SKM-1 treated with dmso at 0.1 percent for 144 hours (cell line): ENCODE data around the gene ZSCAN26.

Experiments
- DNase-seq: peaks from one replicate; lab custom pipeline; 2025; ENCODE audit not compliant: unreplicated experiment; lab: John Stamatoyannopoulos, UW

The ZSCAN26 gene

DNA sequence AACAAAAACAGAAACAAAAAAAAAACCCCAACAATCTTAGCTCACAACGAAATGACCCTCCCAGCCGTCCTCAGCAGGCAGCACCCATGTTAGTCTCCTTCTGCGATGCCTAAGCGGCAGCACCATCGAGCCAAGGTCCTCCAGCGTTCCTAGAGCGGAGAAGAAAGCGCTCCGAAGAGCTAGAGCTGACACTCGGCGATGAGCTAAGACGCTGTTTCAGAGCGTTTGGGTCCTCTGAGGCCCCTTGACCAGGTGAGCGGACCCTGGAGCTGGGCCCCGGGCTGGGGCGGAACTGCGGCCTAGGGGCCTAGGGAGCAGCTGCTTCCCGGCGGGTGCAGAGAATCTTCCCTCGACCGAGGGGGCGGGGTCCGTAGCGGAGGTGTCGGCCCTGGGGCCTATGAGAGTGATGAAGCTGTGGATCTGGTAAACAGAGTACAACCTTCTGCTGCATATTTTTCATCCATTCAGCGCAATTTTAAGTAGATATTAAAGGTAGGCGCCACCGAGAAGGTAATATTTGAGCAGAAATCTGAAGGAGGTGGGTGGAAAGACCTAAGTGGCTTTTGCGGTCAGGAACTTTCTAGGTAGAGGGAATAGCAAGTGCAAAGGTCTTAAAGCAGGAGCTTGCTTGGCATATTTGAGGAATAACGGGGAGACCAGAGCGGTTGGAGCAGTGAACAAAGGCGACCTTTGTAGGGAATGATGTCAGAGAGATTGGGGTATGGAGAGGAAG lies at the start of gene ZSCAN26:
ZSCAN26 (plus strand) TSS at position 182 of the 733 bp plus-strand sequence. CDS start 4,777 bp downstream, outside the sequence.
- peak; percentile 73 for DNase-seq

DNA sequence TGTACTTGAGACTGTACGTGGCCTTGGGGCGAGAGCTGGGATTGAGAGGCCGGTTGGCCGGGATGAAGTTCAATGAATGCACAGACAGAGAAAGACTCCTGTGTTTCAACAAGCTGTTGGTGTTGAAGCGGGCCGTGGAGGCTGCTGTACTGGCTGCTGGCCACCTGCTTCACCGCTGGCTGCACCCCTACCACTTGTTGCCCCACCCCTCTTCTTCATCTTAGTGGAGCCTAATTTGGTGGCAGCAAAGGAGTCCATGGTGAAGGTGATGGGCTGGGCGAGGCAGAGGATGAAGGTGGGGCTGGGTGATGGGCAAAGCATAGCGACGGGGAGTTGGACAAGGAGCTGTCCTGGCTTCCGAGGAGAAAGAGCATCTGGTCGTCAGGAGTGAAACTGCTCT lies 49.1 kb upstream of the ZSCAN26 start:
- DNase-seq, result no peak

DNA sequence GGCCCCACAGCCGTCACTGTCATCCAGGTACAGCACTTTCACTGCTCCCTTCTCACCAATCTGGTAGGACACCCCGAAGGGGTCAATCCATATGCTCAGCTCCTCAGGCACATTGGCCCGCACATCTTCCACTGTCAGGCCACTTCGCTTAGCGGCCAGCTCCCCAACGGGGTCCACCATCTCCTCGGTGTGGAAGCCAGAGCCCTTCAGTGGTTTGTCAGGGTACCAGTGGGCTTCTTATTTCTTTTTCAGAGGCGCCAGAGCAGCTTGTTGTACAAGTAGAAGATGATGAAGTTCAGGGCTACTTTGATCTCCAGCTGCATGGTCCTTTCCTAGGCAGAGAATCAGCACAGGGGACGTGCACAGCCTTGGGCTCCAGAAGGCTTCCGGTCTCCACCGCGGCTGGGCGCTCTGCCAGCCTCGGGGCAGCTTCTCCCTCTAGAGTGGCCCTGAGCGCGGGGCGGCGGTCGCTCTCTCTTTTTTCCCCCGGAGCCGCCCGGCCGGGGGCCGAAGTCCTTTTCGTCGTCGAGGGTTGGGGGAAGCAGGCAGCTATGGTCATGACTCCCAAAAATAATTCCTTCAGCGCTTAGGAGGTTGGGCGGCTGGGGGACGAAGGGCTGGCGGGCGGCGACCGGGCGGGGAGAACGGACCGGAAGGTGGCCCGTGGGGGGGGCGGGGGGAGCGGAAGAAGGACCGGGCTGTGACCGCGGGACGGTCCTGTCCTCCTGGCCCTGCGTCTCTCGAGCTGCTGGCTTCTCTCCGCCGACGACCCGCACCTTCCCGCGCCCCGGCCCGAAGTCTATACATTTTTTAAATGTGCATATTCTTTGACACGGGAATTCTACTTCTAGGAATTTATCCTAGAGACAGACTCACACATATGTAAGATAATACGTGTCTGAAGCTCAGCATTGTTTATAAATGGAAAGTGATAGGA lies 48.4 kb upstream of the ZSCAN26 start:
- DNase-seq, result peak; percentile 36

DNA sequence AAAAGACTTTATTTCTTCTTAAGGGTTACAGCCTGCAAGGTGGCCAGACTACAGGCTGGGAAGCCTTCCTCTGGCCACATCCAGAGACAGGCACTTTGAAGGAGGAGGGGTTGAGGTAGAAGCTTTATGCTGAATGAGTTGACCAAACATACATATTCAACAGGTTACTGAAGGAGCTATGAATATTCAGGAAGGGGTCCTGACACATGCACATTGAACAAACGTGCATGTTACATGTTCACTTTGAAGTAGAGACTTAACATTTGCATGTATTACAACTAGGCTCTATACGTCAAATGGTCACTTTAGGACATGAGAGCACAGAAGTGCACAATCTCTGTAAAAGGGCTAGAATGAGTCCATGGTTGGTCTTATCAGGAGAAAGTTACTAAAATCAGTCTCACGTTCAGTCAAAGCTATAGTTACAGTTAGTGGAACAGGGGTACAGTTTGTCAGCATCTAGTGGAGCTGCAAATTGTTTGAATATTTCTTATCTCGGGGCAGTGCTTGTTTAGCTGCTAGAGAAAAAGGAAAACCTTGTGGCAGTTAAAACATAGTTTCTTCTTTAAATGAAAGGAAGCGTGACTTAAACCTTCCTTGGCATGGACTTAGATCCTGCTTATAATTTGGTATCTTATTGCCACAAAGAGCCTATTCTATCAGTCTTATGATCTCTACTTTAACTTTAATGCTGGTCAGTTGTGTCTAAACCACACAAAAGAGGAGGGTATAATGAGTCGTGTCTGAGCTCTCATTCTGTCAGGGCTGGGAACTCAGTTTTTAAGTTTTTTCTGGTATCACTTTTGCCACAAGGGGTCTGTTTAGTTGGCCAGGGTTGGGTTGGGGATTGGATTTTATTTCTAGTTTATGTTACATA lies 46.4 kb upstream of the ZSCAN26 start:
- DNase-seq, result no peak

DNA sequence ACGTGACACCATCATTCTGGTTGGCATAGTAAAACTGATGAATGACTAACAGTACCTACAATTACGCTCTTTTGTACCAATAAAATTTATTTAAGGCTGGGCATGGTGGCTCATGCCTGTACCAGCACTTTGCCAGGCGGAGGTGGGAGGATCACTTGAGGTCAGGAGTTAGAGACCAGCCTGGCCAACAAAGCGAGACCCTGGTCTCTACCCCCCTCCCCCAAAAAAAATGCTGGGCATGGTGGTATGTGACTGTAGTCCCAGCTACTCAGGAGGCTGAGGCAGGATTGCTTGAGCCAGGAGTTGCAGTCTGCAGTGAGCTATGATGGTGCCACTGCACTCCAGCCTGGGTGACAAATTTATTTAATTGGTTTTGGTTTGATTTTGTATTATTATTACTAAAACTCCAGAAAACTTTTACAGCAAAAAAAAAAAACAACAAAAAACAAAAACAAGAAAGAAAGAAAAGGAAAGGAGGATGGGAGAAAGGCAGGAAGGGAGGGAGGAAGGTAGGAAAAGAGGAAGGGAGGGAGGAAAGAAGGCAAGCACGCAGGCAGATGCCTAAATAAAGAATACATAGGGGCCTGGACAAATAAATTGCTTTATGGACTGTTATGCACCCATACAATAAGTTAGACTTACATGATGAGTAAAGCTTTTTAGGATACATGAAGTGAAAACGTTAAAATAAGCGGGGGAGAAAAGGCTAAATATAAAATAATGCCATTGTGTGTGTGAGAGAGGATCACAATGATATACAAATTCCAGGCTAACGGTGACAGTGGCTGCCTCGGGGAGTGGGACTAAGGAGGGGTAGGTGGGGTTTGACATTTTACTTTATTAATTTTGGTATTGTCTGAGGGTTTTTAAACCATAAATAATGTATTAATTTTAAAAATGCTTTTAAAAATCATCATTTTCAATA lies 42.5 kb upstream of the ZSCAN26 start:
- no peak for DNase-seq

DNA sequence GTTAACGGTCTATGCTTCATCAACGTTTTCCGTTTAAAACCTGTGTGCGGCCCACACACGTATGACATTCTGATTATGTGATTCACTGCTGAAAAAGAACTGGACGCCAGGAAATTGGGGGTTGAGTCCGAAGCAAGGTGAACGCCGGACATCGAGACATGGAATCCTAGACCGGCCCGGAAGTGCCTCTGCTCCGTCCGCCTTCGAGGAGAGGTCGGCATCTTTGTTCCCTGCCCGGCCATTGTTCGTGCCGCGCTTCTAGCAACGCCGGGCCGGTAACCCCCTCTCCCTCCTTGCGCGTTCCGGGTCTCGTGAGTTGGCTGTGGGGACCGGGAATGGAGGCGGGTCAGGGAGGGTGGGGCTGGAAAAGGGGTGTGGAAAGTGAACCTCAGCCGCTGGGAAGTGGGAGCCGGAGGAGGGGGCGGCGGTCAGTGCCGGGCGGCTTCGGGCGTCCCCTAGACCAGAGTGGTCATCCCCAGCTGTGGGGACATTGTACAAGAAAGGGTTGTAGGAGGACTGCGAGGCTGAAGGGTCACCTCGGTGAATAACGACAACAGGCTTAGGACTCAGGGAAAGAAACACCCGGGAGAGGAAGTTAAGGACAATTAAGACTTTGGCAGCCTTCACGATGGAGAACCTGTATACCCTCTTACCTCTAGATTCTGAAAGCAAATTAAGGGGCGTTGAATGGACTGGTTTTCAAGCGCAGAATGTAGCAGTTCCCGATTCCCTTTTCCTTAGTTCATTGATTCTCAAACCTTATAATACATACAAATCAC lies 41.7 kb upstream of the ZSCAN26 start, which contains the start of gene ZSCAN9:
ZSCAN9 (plus strand) TSS at position 220 of the 779 bp plus-strand sequence. CDS start 1,810 bp downstream, outside the sequence.
- DNase-seq, result peak; percentile 47

DNA sequence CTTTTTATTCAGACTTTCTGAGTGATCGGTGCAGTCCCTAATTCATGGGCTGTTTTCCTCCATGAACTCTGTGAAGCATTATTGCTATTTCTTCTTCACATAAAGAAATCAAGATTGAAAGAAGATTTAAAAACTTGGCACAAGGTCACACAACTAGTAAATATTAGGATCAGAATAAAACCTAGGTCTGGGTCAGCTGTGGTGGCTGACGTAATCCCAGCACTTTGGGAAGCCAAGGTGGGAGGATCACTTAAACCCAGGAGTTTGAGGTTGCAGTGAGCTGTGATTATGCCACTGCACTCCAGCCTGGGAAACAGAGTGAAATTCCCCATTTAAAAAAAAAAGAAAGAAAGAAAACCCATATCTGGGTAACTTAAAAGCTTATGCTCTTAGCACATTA lies 40.5 kb upstream of the ZSCAN26 start:
- no peak for DNase-seq

DNA sequence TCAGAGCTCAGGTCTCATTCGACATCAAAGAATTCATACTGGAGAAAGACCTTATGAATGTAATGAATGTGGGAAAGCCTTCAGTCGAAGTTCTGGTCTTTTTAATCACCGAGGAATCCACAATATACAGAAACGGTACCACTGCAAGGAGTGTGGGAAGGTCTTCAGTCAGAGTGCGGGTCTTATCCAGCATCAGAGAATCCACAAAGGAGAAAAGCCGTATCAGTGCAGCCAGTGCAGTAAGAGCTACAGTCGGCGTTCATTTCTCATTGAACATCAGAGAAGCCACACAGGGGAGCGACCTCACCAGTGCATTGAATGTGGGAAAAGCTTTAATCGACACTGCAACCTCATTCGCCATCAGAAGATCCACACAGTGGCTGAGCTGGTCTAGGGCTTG lies 34.2 kb upstream of the ZSCAN26 start:
- no peak for DNase-seq

DNA sequence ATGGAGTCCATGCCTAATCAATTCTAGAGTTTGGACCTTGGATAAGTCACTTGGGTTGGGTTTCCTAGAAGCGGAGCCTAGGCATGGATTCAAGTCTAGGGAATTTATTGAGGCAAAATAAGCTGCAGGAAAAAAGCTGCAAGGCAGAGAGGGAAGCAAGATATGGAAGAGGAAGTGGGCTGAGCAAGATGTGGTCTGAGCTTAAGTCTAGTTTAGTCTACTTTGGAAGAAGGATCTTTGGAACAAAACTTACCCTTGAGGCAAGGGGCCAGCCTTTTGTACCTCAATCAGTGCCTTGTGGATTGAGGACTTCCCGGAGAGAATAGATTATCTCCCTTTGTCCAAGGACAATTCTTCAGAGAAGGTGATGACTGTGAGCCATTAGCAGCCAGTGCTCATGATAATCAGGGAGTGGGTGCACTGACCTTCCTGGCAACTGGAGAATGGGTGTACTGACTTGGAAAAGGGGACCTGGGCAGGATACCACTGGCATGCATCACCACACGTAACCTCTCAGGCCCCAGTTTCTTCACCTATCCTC lies 31.0 kb upstream of the ZSCAN26 start:
- DNase-seq, result peak; percentile 17

DNA sequence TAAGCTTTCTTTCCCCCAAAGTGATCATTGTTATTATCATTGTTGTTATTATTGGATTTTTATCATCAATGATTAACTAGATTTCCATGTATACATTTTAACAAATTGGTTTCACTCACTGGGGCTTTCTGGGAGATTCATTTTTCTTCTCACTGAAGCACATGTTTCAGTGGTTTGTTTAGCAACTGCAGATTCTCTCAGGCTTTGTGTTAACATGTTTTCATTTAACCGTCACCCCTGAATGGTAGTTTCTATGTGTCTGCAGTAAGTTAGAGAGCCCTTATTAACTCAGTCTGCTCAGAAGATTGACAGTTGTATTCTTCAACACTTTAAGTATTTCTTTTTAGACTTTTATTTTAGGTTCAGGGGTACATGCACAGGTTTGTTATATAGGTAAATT lies 27.3 kb upstream of the ZSCAN26 start:
- DNase-seq, result no peak

DNA sequence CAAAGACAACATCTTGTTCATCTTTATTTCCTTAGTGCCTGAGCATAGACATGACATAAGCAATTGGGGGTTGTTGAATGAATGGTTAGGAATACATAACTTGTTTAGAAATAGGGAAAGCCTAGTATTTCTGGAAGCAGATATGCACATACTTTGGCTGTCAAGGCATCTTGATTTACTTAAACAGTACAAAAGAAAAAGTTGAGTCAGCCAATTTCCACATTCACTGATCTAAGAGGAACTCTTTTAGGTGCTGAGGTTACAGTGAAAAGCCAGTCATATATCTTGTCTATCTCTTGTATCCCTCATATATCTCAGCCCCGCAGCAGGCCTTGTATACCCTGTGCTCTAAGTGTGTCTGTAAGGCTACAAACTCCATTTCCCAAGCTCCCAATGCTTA lies 26.5 kb upstream of the ZSCAN26 start:
- no peak for DNase-seq

DNA sequence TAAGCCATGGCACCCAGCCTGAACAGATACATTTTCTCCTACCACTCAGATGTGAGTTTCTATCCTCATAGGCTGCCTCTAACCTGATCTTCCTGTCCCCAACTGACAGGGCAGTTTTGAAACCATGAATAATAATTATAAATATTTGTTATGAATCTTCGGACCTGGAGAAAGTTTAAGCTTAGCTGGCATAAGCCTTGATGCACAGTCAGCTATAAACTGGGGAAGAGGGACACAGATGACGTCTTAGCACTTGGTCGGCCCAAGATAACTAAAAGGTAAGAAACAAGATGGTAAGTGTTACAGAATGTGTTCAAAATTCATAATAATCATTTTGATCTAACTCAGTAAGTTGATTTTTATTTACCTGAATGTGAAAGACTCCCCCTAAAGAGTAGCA lies 23.0 kb upstream of the ZSCAN26 start:
- DNase-seq, result no peak

DNA sequence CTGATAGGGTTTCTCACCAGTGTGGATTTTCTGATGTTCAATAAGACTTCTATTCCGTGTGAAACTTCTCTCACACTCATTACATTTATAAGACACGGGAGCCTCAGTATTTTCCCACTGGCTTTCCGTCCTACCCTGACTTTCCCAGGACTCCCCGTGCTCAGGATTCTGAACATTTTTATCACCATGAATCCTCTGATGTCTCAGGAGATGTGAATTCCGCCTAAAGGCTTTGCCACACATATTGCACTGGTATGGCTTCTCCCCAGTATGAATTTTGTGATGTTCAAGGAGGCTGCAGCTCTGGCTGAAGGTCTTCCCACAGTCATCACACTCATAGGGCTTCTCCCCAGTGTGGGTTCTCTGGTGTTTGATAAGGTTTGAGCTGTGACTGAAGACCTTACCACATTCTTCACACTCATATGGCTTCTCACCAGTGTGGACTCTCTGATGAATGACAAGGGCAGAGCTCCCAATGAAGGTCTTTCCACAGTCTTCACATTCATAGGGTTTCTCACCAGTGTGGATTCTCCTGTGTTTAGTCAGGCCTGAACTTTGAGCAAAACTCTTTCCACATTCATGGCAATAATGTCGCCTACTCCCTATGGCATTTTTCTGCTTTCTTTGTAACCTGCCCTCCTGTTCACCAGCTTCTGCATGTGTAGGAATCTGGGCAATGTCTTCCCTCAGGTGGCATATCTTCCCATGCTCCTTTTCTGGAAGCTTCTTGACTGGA lies 21.6 kb upstream of the ZSCAN26 start:
- DNase-seq, result no peak

DNA sequence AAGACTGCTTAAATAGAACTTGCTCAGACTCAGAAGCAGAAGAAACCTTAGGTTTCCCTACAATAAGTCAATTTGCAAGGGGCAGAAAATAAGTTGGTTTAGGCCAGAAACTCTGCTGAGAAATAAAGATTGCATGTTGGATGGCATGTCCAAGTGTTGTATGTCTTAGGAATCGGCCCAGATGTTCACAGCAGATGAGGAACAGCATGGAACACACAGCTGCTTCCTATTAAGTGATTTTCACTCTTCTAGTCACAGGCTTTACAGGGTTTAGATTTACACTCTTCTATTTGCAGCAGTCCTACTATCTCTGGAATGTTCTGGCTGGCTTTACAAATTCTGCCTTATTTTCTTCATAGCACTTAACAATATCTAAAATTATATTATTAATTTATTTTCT lies 18.0 kb upstream of the ZSCAN26 start:
- DNase-seq, result no peak

DNA sequence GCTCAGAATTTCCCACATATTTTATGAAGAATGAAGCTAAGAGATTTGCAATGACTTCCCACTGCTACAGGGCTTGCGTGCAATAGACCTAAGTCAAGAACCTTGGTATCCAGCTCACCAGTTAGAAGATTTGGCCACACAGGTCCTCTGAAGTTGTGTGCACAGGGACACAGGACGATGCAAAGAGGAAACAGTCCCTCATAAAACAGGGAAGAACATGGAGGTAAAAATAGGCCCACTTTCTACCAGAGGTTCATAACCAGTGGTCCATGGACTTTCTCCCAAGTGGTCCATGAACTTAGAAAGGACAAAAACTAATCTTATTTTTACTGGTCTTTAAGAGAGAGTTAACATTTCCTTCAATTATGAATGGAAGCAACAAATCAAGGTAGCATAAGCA lies 16.2 kb upstream of the ZSCAN26 start:
- no peak for DNase-seq

DNA sequence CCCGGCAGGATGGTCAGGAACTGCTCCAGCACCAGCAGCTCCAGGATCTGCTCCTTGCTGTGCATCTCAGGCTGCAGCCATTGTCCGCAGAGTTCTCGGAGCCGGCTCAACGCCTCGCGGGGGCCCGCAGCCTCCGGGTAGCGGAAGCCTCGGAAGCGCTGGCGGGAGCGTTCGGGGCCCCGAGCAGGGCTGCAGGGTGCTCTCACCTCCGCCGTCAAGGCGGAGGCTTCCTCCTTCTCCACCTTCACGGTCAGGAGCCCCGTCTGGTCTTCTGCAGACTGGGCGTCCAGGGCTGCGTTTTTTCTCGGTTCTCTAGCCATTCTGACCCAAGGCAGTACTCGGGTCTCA lies 15.3 kb upstream of the ZSCAN26 start:
- DNase-seq, result no peak

DNA sequence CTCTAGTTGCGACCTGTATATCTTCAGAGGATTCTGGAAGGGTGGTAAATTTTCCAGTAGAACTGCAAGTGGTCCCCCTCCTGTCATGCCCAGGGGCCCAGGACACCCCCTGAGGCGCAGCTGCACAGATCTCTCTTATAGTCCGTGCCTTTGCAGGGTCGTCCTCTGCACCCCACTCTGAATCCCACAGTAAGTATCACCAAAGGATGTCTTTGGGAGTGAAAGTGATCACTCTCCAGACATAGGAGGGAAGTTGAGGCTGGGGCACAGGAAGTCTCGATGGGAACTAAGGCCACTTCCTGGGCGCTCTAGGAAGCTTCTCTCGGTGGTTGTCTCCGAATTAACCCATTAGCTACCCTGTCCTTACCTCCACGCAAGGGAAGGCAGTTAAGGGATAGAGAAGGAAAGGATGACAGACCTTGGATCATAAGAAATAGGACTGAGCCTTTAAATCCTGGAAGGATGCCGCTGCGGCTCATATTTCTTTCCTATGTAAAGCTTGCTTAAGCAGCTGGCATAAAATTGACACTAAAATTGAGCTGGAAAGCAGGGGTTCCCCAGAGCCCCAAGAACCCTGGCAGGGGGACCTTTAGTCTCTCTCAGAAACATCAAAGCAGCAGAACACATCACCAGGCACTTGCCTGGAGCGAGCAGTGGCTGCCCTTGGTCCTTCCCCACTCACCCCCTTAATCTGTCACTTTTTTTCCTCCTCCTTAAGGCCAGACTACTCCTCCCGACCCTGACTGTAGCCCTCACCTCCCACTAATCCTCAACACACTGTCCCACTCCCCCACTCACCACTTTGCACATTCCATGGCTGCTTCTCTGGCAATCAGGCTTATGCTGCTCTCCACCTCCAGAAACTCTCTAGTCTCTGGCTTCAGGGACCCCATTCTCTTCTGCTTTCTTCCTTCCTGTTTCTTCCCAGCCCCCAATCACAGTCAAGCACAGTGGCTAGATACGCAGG lies 14.7 kb upstream of the ZSCAN26 start, which contains the start of gene ZKSCAN4:
ZKSCAN4 (minus strand) TSS at position 261 of the 967 bp plus-strand sequence. CDS start 289 bp downstream, outside the sequence.
- peak; percentile 82 for DNase-seq
